GM19467 (cell line): ENCODE data around the gene RCAN3.
"Not testable (repeated sequence)": the region's sequence is repeated elsewhere in the genome, so short reads cannot be mapped to it uniquely, and the experiment has no call there.

Source experiments
- ATAC-seq: cut with Tn5 transposase; IDR thresholded peaks from one replicate; pipeline ENCODE4 v1.9.1; 2021; ENCODE audit warnings: mild to moderate bottlenecking, moderate library complexity; ENCODE audit not compliant: unreplicated experiment

RCAN3 gene

GRCh38 chr1:24548070-24548469 lies 45.4 kb downstream of the RCAN3 start:
- no peak for ATAC-seq

- not testable (repeated sequence) for ATAC-seq
These were observed 46.6 kb downstream of the RCAN3 start for GRCh38 chr1:24549210-24549609.

GRCh38 chr1:24551290-24551959 lies 48.8 kb downstream of the RCAN3 start:
- ATAC-seq = no peak

- no peak for ATAC-seq
These were observed 49.4 kb downstream of the RCAN3 start for GRCh38 chr1:24551960-24552571.

GRCh38 chr1:24553931-24554330 lies 51.3 kb downstream of the RCAN3 start:
- ATAC-seq = no peak

- no peak for ATAC-seq
These were observed 52.1 kb downstream of the RCAN3 start for GRCh38 chr1:24554714-24555113.

GRCh38 chr1:24555591-24556413 lies 53.2 kb downstream of the RCAN3 start, which contains the start of gene NCMAP:
TSS of gene NCMAP (plus strand) at chr1:24556087. CDS start at chr1:24595431, 39,344 bp downstream.
- ATAC-seq = no peak

GRCh38 chr1:24556414-24556795 lies 53.8 kb downstream of the RCAN3 start:
- no peak for ATAC-seq

- no peak for ATAC-seq
These were observed 54.6 kb downstream of the RCAN3 start for GRCh38 chr1:24557220-24557619.

GRCh38 chr1:24557711-24558131 lies 55.1 kb downstream of the RCAN3 start:
- no peak for ATAC-seq

GRCh38 chr1:24558455-24558854 lies 55.8 kb downstream of the RCAN3 start:
- no peak for ATAC-seq

GRCh38 chr1:24558902-24559791 lies 56.5 kb downstream of the RCAN3 start:
- no peak for ATAC-seq

GRCh38 chr1:24560361-24560760 lies 57.7 kb downstream of the RCAN3 start:
- ATAC-seq = no peak

GRCh38 chr1:24562625-24563024 lies 60.0 kb downstream of the RCAN3 start:
- ATAC-seq = no peak

- no peak for ATAC-seq
These were observed 62.1 kb downstream of the RCAN3 start for GRCh38 chr1:24564695-24565094.

GRCh38 chr1:24566236-24566867 lies 63.7 kb downstream of the RCAN3 start:
- no peak for ATAC-seq

GRCh38 chr1:24567792-24568388 lies 65.3 kb downstream of the RCAN3 start:
- ATAC-seq = no peak

- ATAC-seq = no peak
These were observed 65.8 kb downstream of the RCAN3 start for GRCh38 chr1:24568475-24568874.

GRCh38 chr1:24570265-24571125 lies 67.9 kb downstream of the RCAN3 start:
- no peak for ATAC-seq
